HG02678 (cell line): ENCODE measurements around the gene UBXN4.
"Not testable (repeated sequence)": the region's sequence is repeated elsewhere in the genome, so short reads cannot be mapped to it uniquely, and the experiment has no call there.

Source experiments
- ATAC-seq: cut with Tn5 transposase; IDR thresholded peaks from one replicate; pipeline ENCODE4 v1.9.1; 2021; ENCODE audit warnings: mild to moderate bottlenecking, moderate library complexity; ENCODE audit not compliant: unreplicated experiment

Gene UBXN4, protein sequence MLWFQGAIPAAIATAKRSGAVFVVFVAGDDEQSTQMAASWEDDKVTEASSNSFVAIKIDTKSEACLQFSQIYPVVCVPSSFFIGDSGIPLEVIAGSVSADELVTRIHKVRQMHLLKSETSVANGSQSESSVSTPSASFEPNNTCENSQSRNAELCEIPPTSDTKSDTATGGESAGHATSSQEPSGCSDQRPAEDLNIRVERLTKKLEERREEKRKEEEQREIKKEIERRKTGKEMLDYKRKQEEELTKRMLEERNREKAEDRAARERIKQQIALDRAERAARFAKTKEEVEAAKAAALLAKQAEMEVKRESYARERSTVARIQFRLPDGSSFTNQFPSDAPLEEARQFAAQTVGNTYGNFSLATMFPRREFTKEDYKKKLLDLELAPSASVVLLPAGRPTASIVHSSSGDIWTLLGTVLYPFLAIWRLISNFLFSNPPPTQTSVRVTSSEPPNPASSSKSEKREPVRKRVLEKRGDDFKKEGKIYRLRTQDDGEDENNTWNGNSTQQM

DNA sequence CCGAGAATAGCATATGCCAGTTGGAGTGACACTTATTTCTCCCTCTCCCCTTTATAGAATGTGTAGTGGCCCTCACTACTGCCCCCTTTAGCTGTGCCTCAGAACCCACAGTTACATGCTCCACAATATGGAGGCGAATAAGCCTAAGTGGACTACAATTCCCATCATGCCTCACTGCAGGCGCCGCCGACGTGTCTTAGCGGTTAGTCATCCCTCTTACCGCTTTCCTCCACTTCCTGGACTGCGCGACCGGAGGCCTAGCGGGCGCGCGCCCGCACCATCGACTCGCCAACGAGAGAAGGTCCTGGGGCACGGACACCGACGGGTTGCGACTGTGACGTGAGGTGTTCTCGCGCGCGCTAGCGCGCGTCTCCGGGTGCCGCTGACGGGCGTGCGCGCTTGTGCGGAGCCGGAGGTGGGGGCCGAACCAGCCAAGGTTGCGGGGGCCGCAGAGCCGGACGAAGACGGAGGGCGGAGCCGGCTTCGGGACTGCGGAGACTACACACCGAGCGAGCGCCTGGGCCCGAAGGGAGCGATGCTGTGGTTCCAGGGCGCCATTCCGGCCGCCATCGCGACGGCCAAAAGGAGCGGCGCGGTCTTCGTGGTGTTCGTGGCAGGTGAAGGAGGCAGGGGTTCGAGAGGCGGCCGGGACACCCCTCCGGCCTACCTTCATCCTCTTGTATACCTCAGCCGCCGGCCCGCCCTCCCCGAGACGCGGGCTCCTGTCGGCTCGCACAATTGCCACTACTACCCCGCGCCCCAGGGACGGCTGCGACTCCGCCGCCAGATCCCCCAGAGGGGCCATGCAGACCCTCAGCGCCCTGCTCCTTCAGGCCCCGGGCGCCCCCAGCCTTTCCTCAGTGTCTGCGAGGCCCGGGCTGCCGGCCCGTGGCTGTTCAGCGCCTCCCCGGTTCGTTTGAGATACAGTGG is at the start of gene UBXN4:
TSS of gene UBXN4 (plus strand) at position 461 of the 930 bp plus-strand sequence. CDS start at position 536, 75 bp downstream.
- ATAC-seq = peak; percentile 94

DNA sequence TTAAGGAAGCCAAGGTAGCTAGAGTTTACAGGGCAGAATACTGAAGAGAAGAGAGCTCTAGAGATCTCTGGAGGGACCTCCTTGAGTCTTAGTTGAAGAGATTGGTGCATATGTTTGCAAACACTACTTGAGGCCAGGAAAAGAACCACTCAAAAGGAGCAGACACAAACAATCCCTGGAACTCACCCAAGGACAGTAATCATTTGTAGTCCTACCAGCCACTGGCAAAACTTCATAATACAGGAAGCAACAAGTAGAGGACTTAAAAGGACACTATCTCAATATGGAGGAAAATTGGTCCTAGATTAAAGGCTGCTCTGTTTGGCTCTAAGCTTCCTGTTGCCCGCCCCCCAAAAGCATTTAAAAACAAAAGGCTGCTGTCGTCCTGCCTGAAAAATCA is 46.9 kb upstream of the UBXN4 start:
- no peak for ATAC-seq

DNA sequence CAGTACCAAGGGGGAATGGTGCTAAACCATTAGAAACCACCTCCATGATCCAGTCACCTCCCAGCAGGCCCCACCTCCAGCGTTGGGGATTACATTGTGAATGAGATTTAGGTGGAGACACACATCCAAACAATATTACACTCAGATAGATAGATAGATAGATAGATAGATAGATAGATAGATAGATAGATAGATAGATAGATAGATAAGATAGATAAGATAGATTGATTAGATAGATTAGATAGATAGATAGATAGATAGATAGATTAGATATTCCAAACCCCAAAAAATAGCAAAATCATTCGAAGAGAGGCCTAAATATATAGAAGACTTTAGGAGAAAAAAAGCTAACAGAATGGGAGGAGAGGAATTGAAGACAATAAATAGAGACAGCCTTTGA is 42.8 kb upstream of the UBXN4 start:
- ATAC-seq = no peak

DNA sequence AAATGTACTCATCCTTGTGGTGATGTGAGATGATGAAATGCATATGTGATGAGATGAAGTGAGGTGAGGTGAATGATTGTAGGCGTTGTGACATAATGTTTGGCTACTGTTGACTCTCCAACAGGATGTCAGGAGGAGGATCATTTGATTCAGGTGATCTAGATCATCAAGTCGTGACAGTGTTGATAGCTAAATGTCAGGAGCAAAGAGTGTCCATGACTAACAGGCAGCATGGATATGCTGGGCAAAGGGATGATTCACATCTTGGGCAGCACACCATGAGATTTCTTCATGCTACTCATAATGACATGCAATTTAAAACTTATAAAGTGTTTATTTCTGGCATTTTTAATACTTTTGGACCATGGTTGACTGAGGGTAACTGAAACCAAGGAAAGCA is 40.2 kb upstream of the UBXN4 start:
- ATAC-seq = no peak

DNA sequence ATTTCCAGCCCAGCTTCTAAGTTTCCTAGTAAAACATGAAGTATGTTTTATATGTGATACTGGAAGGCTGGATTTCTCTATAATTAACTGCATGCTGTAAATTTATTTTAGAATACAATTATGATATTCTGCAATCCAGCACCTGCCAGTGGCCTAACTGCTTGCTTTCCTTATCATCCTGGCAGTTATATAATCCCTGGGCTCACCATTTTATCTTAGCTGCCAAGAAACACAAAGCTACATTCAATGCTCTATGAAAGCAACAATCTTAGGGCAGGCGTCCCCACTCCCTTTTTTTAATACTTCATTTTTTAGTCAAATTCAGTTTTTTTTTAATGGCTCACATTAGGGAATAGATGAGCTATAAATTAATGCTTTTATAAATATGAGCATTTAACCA is 38.4 kb upstream of the UBXN4 start:
- ATAC-seq = no peak

DNA sequence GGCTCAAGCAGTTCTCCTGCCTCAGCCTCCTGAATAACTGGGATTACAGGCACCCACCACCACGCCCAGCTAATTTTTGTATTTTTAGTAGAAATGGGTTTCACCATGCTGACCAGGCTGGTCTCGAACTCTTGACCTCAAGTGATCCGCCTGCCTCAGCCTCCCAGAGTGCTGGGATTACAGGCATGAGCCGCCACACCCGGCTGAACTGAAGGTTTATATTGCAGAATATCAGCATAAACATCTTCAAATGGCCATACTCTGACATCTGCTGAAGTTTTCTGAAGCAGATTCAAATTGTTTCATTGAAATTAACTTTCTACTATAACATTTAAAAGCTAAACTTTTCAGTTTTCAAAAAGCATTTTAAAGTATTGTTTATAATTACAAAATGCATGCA is 37.6 kb upstream of the UBXN4 start:
- ATAC-seq = not testable (repeated sequence)

DNA sequence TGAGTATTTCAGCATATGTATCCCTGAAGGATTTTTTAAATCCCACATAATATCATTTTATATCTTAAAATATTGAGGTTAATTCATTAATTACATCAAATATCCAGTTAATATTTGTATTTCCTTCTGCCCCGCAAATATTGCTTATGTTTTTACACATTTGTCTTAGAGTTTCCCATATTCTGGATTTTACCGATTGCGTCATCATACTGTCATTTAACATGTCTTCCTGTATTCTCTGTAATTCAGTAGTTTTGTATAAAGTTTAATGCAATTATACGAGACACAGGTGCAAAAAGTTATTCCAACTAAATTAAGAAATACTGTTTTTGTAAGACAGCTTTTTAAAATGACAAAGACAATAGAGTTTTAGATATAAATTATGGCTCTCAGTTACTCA is 33.5 kb upstream of the UBXN4 start:
- no peak for ATAC-seq

DNA sequence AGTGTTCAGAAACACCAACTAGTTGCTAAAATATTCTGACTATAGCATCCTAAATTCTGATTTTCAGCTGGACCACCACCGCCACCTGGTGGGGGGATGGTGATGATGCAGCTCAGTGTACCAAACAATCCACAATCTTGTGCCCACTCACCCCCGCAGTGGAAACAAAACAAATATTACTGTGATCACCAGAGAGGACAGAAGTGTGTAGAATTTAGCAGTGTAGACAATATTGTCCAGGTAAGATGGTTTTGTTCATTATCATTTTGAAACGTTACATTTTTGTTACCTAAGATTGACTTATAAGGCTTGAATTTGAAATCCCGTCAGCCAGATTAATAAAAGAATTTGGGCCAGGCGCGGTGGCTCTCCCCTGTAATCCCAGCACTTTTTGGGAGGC is 31.7 kb upstream of the UBXN4 start:
- ATAC-seq = peak; percentile 53

DNA sequence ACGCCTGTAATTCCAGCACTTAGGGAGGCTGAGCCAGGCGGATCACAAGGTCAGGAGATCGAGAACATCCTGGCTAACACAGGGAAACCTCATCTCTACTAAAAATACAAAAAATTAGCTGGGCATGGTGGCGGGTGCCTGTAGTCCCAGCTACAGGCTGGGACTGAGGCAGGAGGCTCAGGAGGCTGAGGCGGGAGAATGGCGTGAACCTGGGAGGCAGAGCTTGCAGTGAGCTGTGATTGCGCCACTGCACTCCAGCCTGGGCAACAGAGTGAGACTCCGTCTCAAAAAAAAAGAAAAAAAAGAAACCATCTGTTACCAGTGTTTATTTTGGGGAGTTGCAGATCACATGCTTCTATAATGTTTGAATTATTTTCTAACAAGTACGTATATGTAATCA is 26.6 kb upstream of the UBXN4 start:
- not testable (repeated sequence) for ATAC-seq

DNA sequence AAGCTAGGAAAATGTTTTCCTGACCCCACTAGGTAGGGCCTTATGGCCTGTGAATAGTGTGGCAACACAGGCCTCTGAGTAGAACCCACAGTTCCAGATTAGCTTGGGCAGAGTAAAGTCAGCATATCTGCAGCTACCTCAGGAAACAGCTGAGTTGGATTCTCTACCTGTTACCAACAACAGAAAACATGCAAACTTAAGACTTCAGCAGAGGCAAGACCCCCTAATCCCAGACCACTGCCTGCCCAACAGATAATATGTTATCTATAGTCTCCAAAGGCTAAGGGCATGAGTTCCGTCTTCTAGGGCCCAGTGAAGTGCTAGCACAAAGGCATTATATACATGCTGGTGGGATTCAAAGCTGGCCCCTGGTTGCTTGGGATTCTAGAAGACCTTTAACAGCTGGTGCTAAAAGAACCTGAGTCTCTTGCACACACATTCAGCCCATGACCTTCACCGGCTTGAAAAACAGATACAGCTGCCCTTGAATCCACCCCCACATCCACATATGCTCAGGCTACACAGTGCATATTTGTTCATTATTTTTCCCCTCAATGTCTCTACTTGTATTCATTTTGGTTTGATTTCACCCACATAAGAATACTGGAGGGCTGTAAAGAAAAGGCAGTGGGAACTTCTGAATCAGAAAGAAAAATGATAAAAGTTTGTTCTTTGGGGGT is 13.5 kb upstream of the UBXN4 start:
- ATAC-seq = no peak

DNA sequence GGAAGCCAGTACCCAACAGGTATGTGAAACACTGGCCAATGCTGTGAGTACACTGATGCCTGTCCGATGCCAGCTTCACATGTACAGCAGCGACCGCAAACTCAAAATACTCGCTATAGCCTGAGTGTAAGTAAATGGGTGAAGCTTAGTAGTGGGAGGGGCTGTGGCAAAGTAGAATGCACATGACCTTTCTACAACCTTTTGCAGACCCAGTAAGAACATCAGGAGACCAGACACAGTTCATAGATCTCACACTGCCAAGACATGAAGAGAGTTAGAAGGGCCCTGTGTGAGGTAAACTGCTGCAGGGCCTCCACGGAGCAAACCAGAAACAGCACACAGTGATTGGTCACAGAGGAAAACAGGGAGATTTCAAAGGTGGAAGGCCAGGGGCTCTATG is 9.1 kb upstream of the UBXN4 start:
- no peak for ATAC-seq

DNA sequence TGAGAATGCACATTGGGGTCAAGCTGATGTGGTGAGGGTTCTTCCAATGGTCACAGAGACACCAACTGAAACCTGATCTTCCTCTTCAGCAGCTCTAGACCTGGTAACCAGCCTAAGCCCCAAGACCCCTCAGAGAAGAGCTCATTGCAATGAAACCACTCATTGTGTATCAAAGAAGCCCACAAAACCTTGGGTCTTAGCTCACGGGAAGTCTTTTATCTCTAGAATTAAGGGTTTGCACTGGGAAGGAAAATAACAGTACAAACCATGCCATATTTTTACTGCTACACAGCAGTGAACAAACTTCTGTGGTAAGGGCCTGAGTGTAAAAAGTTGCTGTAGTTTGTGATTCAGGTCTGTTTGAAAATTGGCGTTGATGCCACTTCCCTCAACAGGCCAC is 8.6 kb upstream of the UBXN4 start:
- ATAC-seq = no peak

DNA sequence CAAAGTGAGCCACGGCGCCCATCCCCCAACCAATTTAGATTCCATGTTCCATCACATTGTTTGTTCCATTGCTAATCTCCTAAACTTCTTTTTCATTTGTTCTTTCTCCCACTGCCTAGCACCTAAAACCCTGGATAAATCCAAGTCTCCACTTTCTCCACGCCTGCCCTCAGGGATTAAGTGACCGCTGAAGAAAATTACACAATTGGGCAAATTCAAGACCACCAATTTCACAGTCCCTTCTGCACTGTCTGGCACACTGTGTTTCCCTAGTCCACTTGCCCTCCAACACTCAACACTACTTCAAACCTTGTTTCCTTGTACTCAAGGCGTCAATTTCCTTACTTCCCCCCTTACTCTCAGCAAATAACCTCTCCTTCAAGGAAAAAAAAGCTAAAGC is 5.1 kb upstream of the UBXN4 start:
- ATAC-seq = no peak

DNA sequence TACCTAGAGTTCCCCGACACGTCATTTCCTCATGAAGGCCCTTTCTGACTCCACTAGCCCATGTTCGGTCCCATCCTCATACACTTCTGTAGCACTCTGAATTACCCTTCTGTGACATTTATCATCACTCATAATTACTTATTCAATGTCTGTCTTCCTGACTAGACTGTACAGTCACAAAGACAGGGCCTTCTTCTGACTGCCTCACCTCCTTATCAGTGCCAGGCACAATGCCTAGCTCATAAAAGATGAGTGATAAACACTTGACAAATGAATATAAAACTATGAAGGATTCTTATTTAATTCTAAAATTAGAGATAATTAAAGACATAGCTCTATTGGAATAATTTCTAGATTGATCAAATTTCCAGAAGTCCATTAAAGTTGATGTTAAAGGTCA is 1.4 kb upstream of the UBXN4 start:
- ATAC-seq = no peak

DNA sequence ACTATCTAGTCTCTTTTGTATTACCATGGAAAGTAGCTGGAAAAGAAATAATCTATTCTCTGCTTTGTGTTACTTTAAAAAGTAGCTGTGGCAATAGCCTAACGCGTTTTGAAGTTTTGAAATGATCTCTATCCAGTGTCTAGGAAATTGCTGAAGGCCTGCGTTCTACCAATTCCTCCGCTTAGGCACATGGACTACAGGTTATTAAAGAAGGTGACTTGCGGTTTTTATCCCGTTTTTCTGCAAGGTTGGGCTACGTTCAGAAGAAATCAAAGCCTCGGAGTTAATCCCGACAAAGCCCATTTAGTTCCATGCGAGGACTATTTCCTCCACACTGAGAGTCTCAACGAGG is 636 bp upstream of the UBXN4 start:
- ATAC-seq = no peak

DNA sequence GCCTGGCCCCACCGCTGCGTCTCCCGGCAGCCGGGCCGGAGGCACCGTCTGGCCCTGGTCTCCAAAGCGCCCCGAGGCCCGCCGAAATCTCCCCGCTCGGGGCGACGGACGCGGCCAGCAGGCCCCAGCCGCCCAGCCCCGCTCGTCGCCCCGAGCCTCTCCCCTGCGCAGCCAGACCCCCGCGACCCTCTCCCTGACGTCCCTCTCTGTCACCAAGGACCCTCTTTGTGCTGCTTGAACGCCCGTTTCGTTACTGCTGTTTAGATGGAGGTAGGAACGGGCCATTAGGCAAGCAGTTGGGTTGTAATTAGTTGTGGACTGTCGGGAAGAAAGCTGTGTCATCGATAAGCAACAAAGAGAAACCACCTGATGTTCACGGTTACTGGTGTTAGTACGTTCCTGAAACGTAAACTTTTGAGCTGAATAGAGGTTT is 686 bp downstream of the UBXN4 start:
- ATAC-seq = peak; percentile 14

DNA sequence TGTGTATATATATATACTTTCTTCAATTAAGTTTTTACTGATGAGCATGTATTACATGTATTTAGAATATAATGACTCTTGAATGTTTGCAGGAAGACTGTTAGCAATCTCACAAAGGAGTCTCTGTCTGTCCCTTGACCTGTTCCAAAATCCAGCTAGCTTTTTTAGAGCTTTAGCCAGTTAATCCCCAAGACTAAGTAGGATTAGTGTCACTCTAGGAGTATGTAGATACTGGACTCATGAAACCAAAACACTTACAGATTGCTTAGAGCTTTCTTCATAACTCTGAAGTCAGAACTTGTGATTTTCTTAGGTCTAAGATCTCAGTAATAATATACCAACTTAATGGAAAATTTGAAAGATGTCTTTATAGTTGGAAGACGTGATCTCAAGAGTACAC is 2.2 kb downstream of the UBXN4 start:
- ATAC-seq = no peak

DNA sequence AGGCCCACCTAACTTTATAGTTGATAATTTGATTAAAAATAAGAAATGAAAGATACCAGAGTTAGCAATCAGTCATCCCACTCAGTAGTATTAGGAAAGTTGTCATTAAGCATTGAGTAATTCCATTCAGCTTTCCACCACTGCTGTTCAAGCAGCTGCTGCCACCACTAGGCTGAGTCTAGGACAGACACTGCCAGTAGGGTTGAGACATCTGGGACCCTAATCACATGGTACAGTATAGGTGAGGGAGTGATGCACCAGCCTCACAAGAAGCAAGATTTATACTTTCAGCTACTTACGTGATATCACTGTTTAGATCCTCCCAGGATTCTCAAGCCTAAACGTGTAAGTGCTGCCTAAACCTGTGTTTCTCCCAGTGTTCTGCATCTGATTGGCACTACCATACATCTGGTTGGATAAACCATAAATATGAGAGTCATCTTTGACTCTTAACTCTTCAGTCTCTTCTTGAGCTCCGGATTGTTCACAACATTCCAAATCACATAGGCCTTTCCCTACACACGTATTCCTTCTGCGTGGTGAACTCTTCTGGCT is 3.2 kb downstream of the UBXN4 start:
- ATAC-seq = peak; percentile 11

DNA sequence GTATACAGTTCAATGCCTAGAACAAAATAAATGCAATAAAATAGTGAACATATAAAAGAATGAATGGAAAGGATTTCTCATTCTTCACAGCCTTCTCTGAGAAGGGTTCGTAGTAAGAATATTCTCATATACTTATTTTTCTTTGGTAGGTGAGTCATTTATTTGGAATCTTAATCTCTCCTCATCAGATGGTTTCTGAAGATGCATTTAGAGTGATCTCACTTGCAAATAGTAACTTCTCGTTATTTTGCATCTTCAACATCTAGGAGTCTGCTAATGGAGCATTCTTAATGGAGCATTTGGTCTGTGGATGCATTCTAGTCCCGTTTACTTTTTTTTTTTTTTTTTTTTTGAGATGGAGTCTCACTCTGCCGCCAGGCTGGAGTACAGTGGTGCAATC is 3.9 kb downstream of the UBXN4 start:
- ATAC-seq = no peak

DNA sequence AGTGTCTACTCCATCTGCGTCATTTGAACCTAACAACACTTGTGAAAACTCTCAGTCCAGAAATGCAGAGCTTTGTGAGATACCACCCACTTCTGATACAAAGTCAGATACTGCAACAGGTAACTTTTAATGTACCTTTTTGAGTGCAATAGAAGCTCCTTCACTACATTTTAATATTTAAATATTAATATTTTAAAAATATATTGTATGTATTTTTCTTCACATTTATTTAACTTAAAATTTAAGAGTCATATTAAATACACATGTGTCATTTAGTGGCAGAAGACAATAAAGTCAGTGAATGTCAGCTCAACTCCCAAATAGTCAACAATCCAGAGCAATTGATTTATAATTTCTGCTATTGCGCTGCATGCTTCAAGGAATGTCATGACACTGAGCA is 13.9 kb downstream of the UBXN4 start:
- no peak for ATAC-seq

DNA sequence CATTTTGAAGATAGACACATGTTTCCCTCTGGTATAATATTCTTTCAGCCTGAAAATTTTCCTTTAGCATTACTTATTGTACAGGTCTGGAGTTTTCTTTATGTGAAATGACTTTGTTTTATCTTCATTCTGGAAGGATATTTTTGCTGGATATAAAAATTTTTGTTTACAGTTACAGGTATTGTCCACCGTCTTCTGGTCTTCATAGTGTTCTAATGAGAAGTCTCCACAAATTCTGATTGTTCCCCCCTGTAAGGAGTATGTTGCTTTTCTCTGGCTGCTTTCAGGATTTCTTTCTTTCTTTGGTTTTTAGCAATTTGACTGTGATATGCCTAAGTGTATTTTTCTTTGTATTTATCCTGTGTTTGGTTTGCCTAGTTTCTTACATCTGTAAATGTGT is 15.0 kb downstream of the UBXN4 start:
- ATAC-seq = no peak
